Liver (tissue), 9 donors: ENCODE measurements around the gene NLGN4X. TPM values are rescaled to one million over a fixed set of nuclear protein-coding genes. Genes with fewer than 3 reads are reported as not detected.

Experiments
- DNase-seq: peaks from one replicate; pipeline ENCODE4 v3.0.0-alpha.2; 2017; ENCODE audit warnings: low spot score
- H3K27ac ChIP-seq, 2 donors: one replicate each; pipeline ENCODE4 v1.7.0; 2013; ENCODE audit warnings: inconsistent platforms in 2 of 2, low read length in 2 of 2, control low read depth in 1 of 2, low read depth in 1 of 2, mild to moderate bottlenecking in 1 of 2
- H3K27me3 ChIP-seq, 4 donors: one replicate each; pipeline versions ENCODE4 v1.6.1 to v1.7.0; 2013; ENCODE audit warnings: low read length in 3 of 4, inconsistent platforms in 1 of 4, mild to moderate bottlenecking in 1 of 4, moderate library complexity in 1 of 4; ENCODE audit not compliant: control insufficient read depth in 4 of 4, insufficient read depth in 4 of 4
- H3K36me3 ChIP-seq, 4 donors: one replicate each; pipeline versions ENCODE4 v1.6.1 to v1.7.0; 2013; ENCODE audit warnings: low read length in 3 of 4, mild to moderate bottlenecking in 3 of 4, low read depth in 1 of 4, moderate library complexity in 1 of 4; ENCODE audit not compliant: control insufficient read depth in 4 of 4, insufficient read depth in 3 of 4
- H3K4me1 ChIP-seq, 4 donors: one replicate each; pipeline versions ENCODE4 v1.6.1 to v1.7.0; 2013; ENCODE audit warnings: low read length in 3 of 4, mild to moderate bottlenecking in 3 of 4, moderate library complexity in 1 of 4; ENCODE audit not compliant: control insufficient read depth in 4 of 4, insufficient read depth in 4 of 4
- H3K4me3 ChIP-seq, 3 donors: one replicate each; pipeline versions ENCODE4 v1.6.1 to v1.7.0; 2013; ENCODE audit warnings: low read length in 3 of 3, control low read depth in 1 of 3, low read depth in 1 of 3, mild to moderate bottlenecking in 1 of 3
- H3K9ac ChIP-seq, 2 donors: one replicate each; pipeline ENCODE4 v1.7.0; 2013; ENCODE audit warnings: low read length in 2 of 2, mild to moderate bottlenecking in 2 of 2, moderate library complexity in 2 of 2, control low read depth in 1 of 2, low read depth in 1 of 2
- H3K9me3 ChIP-seq, 4 donors: one replicate each; pipeline versions ENCODE4 v1.6.1 to v1.7.0; 2013; ENCODE audit warnings: low read length in 3 of 4; ENCODE audit not compliant: control insufficient read depth in 4 of 4
- EGR1 ChIP-seq, 2 donors: IDR thresholded peaks; 2 replicates each; pipeline ENCODE4 v1.6.1; 2016 to 2018; ENCODE audit warnings: antibody characterized with exemption in 2 of 2, low read depth in 2 of 2
- FOXA1 ChIP-seq: IDR thresholded peaks from 2 replicates; pipeline ENCODE4 v1.6.1; 2016; ENCODE audit warnings: antibody characterized with exemption
- FOXA2 ChIP-seq: IDR thresholded peaks from 2 replicates; pipeline ENCODE4 v1.6.1; 2016; ENCODE audit warnings: antibody characterized with exemption
- GABPA ChIP-seq, 2 donors: IDR thresholded peaks in 1 of 2; conservative IDR thresholded peaks in 1 of 2; 2 replicates each; pipeline ENCODE4 v1.6.1; 2016; ENCODE audit warnings: antibody characterized with exemption in 2 of 2, mild to moderate bottlenecking in 1 of 2, moderate library complexity in 1 of 2
- HNF4A ChIP-seq, 2 donors: conservative IDR thresholded peaks; 2 replicates each; pipeline ENCODE4 v1.6.1; 2016; ENCODE audit warnings: antibody characterized with exemption in 2 of 2, mild to moderate bottlenecking in 2 of 2
- HNF4G ChIP-seq: IDR thresholded peaks from 2 replicates; pipeline ENCODE4 v1.6.1; 2016; ENCODE audit warnings: antibody characterized with exemption
- JUND ChIP-seq, 2 donors: IDR thresholded peaks; 2 replicates each; pipeline ENCODE4 v1.6.1; 2016; ENCODE audit warnings: antibody characterized with exemption in 2 of 2
- NR2F2 ChIP-seq: IDR thresholded peaks from 2 replicates; pipeline ENCODE4 v1.6.1; 2016; ENCODE audit warnings: antibody characterized with exemption
- RAD21 ChIP-seq, 2 donors: IDR thresholded peaks; 2 replicates each; pipeline ENCODE4 v1.6.1; 2016; ENCODE audit warnings: antibody characterized with exemption in 2 of 2, mild to moderate bottlenecking in 2 of 2
- RXRA ChIP-seq, 2 donors: IDR thresholded peaks; 2 replicates each; pipeline ENCODE4 v1.6.1; 2017 to 2018; ENCODE audit warnings: antibody characterized with exemption in 2 of 2, mild to moderate bottlenecking in 1 of 2
- SP1 ChIP-seq: IDR thresholded peaks from 2 replicates; pipeline ENCODE4 v1.6.1; 2018; ENCODE audit warnings: antibody characterized with exemption, mild to moderate bottlenecking
- TAF1 ChIP-seq: conservative IDR thresholded peaks from 2 replicates; pipeline ENCODE4 v1.6.1; 2016; ENCODE audit warnings: antibody characterized with exemption, mild to moderate bottlenecking
- YY1 ChIP-seq: IDR thresholded peaks from 2 replicates; pipeline ENCODE4 v1.6.1; 2016; ENCODE audit warnings: antibody characterized with exemption, mild to moderate bottlenecking
- WGBS: extraction: QIAGEN DNeasy Blood & Tissue Kit; methylation state at CpG from one replicate; pipeline ENCODE4 v1.1.7; 2013; 5-methylcytosine and 5-hydroxymethylcytosine counted together
- polyA plus RNA-seq, 2 donors: library from polyadenylated mRNA; stranded (reverse) in 1 of 2; unstranded in 1 of 2; fragments of 200-250 nt in 1 of 2; fragments of >200 nt in 1 of 2; fragmentation: Nextera tagmentation in 1 of 2; extraction: Ambion mirVana in 1 of 2; gene quantifications; one replicate each; pipeline versions ENCODE4 v1.2.1 to v1.2.3, GENCODE V29; 2013 to 2015
- total RNA-seq, 2 donors: library from RNA; depleted of rRNA; stranded (reverse); fragments of >200 nt; gene quantifications; one replicate each; pipeline ENCODE4 v1.2.3, GENCODE V29; 2014
- TF ChIP-seq, protein P1 (sequence below): IDR thresholded peaks from 2 replicates; pipeline ENCODE4 v1.6.1; 2016; ENCODE audit warnings: antibody characterized with exemption
- TF ChIP-seq, protein P2 (sequence below): IDR thresholded peaks from 2 replicates; pipeline ENCODE4 v1.6.1; 2016; ENCODE audit warnings: antibody characterized with exemption
- TF ChIP-seq, protein P3 (sequence below): fragments of 150-350 bp; IDR thresholded peaks from 2 replicates; pipeline ENCODE4 v1.5.1; 2017; ENCODE audit warnings: improper control_type of control experiment, low read depth, low read length; ENCODE audit not compliant: missing input control
- TF ChIP-seq, protein P4 (sequence below): IDR thresholded peaks from 2 replicates; pipeline ENCODE4 v1.6.1; 2016; ENCODE audit warnings: antibody characterized with exemption
- TF ChIP-seq, protein P5 (sequence below): IDR thresholded peaks from 2 replicates; pipeline ENCODE4 v1.6.1; 2016; ENCODE audit warnings: antibody characterized with exemption, mild to moderate bottlenecking
- donor health status: healthy.
- donor health status: healthy.
- donor health status: healthy.
- donor health status: healthy.
- donor health status: healthy.

NLGN4X gene
- total and polyA plus RNA-seq, 4 donors: 0.33 to 2.8 (median 0.93) TPM

DNA sequence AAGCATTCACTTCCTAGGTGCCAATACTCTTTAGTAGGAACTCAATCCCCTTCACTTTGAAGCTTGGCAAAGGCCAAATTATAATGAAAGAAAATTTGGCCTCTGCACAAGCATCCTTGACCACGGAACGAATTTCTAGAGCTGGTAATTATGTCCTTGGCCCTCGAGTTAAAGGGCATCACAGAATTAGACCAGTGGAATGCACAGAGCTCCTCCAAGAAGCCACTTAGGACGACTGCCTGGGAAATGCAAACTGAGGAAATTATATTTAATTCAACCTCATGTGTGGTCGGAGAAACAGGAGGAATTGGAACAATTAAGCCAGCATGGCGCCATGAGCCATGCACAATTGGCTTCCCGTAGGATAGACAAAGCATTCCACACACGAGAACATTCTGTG is 59.3 kb downstream of the NLGN4X start:
- H3K4me1 ChIP-seq: peaks cover 0 to 7% (median 0%) of the 10 kb centered on the region in 4 donors
- 72% methylated on average over 8 of the region's 8 CpGs for WGBS
- DNase-seq: no peak

DNA sequence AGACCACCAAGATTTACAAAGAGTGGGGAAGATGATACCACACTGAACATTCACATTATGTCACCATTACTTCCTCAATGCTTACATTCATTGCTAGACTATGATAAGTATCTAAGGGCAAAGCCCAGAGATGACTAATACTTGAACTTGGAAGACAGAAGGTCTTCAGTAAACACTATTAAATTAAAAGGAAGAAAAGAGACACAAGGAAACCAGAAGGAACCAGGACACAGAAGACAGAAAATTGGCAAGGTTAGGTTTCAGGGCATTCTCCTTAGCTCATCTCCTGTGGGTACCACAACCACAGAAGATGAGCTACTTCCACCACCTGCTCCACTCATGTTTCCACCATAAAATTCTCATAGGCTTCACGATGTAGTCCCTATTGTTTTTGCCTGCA is 64.9 kb downstream of the NLGN4X start:
- Histone ChIP-seq H3K27ac (no peak overlapping the region), H3K27me3 (no peaks in the 10 kb centered on the region), H3K9me3 (no peaks in the 10 kb centered on the region), H3K4me1 (no peaks in the 10 kb centered on the region), H3K9ac (no peak overlapping the region), H3K36me3 (no peaks in the 10 kb centered on the region), H3K4me3 (no peak overlapping the region)
- 69% methylated on average over 1 of the region's 1 CpG for WGBS
- TF ChIP-seq, protein P1, sequence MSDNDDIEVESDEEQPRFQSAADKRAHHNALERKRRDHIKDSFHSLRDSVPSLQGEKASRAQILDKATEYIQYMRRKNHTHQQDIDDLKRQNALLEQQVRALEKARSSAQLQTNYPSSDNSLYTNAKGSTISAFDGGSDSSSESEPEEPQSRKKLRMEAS: no peak
- no peak for TF ChIP-seq FOXA1
- TF ChIP-seq HNF4G: no peak
- TF ChIP-seq, protein P2, sequence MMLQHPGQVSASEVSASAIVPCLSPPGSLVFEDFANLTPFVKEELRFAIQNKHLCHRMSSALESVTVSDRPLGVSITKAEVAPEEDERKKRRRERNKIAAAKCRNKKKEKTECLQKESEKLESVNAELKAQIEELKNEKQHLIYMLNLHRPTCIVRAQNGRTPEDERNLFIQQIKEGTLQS: no peak
- TF ChIP-seq YY1: no peak
- TF ChIP-seq TAF1: no peak
- no peak for TF ChIP-seq RXRA (IDR thresholded peaks at IDR 0.05)
- no peak for TF ChIP-seq FOXA2
- TF ChIP-seq NR2F2: no peak
- TF ChIP-seq SP1: no peak
- TF ChIP-seq JUND (IDR thresholded peaks at IDR 0.05): no peak
- TF ChIP-seq, protein P3, sequence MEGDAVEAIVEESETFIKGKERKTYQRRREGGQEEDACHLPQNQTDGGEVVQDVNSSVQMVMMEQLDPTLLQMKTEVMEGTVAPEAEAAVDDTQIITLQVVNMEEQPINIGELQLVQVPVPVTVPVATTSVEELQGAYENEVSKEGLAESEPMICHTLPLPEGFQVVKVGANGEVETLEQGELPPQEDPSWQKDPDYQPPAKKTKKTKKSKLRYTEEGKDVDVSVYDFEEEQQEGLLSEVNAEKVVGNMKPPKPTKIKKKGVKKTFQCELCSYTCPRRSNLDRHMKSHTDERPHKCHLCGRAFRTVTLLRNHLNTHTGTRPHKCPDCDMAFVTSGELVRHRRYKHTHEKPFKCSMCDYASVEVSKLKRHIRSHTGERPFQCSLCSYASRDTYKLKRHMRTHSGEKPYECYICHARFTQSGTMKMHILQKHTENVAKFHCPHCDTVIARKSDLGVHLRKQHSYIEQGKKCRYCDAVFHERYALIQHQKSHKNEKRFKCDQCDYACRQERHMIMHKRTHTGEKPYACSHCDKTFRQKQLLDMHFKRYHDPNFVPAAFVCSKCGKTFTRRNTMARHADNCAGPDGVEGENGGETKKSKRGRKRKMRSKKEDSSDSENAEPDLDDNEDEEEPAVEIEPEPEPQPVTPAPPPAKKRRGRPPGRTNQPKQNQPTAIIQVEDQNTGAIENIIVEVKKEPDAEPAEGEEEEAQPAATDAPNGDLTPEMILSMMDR: no peak
- no peak for TF ChIP-seq RAD21 (IDR thresholded peaks at IDR 0.05)
- TF ChIP-seq EGR1 (IDR thresholded peaks at IDR 0.05; ENCODE audit: low read depth in 2 of 2): no peak
- TF ChIP-seq, protein P4, sequence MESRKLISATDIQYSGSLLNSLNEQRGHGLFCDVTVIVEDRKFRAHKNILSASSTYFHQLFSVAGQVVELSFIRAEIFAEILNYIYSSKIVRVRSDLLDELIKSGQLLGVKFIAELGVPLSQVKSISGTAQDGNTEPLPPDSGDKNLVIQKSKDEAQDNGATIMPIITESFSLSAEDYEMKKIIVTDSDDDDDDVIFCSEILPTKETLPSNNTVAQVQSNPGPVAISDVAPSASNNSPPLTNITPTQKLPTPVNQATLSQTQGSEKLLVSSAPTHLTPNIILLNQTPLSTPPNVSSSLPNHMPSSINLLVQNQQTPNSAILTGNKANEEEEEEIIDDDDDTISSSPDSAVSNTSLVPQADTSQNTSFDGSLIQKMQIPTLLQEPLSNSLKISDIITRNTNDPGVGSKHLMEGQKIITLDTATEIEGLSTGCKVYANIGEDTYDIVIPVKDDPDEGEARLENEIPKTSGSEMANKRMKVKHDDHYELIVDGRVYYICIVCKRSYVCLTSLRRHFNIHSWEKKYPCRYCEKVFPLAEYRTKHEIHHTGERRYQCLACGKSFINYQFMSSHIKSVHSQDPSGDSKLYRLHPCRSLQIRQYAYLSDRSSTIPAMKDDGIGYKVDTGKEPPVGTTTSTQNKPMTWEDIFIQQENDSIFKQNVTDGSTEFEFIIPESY: no peak
- TF ChIP-seq HNF4A (conservative IDR thresholded peaks at IDR 0.05): no peak
- TF ChIP-seq, protein P5, sequence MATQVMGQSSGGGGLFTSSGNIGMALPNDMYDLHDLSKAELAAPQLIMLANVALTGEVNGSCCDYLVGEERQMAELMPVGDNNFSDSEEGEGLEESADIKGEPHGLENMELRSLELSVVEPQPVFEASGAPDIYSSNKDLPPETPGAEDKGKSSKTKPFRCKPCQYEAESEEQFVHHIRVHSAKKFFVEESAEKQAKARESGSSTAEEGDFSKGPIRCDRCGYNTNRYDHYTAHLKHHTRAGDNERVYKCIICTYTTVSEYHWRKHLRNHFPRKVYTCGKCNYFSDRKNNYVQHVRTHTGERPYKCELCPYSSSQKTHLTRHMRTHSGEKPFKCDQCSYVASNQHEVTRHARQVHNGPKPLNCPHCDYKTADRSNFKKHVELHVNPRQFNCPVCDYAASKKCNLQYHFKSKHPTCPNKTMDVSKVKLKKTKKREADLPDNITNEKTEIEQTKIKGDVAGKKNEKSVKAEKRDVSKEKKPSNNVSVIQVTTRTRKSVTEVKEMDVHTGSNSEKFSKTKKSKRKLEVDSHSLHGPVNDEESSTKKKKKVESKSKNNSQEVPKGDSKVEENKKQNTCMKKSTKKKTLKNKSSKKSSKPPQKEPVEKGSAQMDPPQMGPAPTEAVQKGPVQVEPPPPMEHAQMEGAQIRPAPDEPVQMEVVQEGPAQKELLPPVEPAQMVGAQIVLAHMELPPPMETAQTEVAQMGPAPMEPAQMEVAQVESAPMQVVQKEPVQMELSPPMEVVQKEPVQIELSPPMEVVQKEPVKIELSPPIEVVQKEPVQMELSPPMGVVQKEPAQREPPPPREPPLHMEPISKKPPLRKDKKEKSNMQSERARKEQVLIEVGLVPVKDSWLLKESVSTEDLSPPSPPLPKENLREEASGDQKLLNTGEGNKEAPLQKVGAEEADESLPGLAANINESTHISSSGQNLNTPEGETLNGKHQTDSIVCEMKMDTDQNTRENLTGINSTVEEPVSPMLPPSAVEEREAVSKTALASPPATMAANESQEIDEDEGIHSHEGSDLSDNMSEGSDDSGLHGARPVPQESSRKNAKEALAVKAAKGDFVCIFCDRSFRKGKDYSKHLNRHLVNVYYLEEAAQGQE: no peak
- TF ChIP-seq GABPA (IDR thresholded peaks at IDR 0.05 in 1 of 2, conservative IDR thresholded peaks at IDR 0.05 in 1 of 2): no peak
- no peak for DNase-seq

More for the DNA sequence above, 59.3 kb downstream of the NLGN4X start:
- no peaks in the 10 kb centered on the region for H3K9me3 ChIP-seq
- no peak overlapping the region for H3K9ac ChIP-seq
- H3K27ac ChIP-seq: no peak overlapping the region
- no peak for TF ChIP-seq SP1
- H3K27me3 ChIP-seq: no peaks in the 10 kb centered on the region
- no peaks in the 10 kb centered on the region for H3K36me3 ChIP-seq
- H3K4me3 ChIP-seq: no peak overlapping the region
